GM21390 (cell line): ENCODE data around the gene HARS2.
"Not testable (repeated sequence)": the region's sequence is repeated elsewhere in the genome, so short reads cannot be mapped to it uniquely, and the experiment has no call there.

ENCODE experiments used
- ATAC-seq: cut with Tn5 transposase; IDR thresholded peaks from one replicate; pipeline ENCODE4 v1.9.1; 2021; ENCODE audit not compliant: unreplicated experiment

HARS2 gene

GRCh38 chr5:140696891-140697492 lies 5.7 kb downstream of the HARS2 start:
- ATAC-seq: no peak

- ATAC-seq: peak; percentile 97
Observed at GRCh38 chr5:140700177-140701144, 9.2 kb downstream of the HARS2 start, which contains the start of gene ZMAT2. ZMAT2 (plus strand) TSS chr5:140700447; CDS start chr5:140700461, 14 bp downstream.

DNA sequence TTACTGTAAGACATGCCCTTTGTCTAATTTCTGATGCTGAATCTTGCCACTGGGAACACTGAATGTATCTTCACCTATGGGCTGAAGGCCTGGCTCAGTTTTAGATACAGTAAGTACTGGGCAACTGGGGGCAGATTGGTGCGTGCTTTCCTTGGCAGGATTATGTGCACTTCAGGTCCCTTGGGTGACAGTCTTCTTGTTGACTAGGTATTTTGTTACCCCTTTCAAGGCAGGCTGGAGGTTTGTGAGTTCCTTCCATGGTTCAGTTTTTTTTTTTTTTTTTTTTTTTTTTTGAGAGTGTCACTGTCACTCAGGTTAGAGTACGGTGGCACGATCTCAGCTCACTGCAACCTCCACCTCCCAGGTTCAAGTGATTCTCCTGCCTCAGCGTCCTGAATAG lies 16.6 kb downstream of the HARS2 start:
- no peak for ATAC-seq

DNA sequence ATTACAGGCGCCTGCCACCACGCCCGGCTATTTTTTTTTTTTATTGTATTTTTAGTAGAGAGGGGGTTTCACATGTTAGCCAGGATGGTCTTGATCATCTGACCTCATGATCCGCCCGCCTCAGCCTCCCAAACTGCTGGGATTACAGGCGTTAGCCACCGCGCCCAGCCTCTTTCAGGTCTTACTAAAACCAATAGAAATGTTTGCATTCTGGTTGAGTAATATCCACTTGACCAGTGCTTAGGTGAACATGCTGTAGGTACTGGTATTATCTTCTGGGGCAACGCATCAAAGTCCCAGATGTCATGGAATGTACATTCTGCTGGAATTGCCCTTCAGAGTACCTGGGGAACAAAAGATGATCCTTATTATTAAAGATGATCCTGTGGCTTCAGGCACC lies 17.5 kb downstream of the HARS2 start:
- ATAC-seq: not testable (repeated sequence)

GRCh38 chr5:140710899-140711552 lies 19.8 kb downstream of the HARS2 start:
- ATAC-seq: peak; percentile 83

DNA sequence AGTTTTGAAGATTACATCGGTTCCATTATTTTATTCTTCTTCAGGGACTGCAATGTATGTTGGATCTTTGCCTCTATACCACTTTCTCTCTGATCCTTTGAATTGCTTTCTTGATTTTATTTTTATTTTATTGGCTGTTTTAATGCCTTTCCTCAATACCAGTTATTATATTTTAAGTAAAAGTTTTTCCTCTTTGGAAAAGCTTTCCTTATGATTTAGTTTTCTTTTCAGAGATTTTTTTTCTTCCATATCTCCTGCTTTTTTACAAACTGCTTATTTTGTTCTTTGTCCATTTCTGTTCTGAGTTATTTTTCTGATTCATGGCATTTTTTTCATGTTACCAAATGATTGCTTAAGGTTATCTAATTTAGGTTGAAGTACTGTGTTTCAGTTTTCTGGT lies 20.5 kb downstream of the HARS2 start:
- no peak for ATAC-seq

DNA sequence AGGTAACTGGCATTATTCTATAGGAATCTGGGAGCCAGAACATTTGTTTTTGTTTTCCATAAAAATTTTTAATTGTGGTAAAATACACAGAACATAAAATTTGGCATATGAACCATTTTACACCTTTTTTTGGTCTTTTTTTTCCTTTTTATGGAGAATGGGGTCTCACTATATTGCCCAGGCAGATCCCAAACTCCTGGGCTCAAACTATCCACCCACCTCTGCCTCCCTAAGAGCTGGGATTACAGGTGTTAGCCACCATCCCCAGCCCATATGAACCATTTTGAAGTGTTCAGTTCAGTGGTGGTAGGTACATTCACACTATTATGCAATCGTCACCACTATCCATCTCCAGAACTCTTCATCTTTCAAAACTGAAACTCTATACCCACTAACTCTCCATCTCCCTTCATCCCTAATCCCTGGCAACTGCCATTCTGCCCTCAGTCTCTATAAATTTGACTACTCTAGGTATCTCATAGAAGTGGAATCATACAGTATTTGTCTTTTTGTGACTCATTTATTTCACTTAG lies 22.4 kb downstream of the HARS2 start:
- no peak for ATAC-seq

- not testable (repeated sequence) for ATAC-seq
Observed at GRCh38 chr5:140716238-140716637, 25.0 kb downstream of the HARS2 start.

DNA sequence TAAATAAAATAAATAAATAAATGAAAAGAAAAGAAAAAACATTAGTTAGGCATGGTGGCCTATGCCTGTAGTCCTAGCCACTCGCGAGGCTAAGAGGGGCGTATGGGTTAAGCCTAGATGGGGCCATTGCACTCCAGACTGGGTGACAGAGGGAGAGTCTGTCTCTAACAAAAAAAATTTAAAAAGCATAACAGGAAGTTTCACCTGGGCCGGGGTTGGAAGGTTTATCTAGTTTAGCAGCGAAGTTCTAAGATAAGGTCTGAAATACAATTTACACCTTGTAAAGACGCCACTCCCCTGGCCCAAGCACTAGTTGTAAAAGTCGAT lies 27.0 kb downstream of the HARS2 start:
- ATAC-seq: no peak

DNA sequence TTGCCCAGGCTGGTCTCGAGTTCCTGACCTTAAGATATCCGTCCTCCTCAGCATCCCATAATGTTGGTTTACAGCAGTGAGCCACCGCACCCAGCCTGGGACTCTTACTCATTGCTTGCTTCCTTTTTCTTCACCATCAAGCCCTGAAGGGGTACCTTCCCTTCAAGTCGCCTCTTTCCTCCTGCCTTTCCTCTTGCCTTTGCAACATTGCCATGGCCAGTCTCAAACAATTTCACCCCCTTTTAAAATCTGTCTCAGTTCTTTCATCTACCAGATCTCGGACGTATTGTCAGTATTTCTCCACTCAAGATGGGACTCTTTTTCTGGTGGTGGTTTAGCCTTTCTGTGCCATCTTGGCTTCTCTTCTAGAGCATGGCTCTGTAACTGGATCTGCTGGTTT lies 29.5 kb downstream of the HARS2 start:
- not testable (repeated sequence) for ATAC-seq

GRCh38 chr5:140721395-140721794 lies 30.1 kb downstream of the HARS2 start:
- ATAC-seq: not testable (repeated sequence)

- ATAC-seq: peak; percentile 82
Observed at GRCh38 chr5:140725799-140726471, 34.7 kb downstream of the HARS2 start.

DNA sequence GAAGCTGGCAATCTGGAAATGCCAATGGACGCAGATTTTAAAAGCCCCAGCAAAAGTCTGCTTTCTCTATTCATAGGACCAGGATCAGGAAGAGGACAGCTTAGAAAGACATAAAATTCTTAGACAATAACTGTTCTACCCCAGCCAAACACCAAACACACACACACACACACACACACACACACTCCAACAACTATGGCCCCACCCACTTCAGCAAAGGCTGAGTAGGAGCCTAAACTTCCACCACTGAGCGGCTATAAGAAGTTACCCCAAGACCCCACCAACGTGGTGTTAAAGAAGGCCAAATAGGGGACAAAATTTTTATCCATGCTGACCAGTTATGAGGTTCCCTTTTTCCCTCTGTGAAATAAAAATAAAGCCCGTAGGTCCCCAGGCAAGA lies 41.8 kb downstream of the HARS2 start:
- no peak for ATAC-seq

DNA sequence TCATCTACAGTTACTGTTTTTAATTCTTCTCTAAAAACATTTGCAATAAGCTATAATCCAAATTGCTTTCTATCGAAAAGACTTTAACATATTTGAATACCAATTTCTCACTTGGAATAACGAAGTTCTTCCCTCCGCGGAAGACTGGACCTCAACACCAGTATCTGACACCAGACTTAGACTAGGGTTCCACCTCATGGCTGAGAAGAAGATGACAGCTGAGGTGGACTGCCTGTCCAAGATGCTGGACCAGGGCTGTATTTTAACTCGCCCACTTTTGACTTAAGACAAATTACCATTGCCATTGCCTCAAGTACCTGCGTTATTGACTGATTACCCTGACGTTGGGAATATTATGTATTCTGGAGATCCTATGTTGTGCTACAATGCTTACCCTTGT lies 43.1 kb downstream of the HARS2 start:
- ATAC-seq: no peak

GRCh38 chr5:140737486-140737885 lies 46.2 kb downstream of the HARS2 start:
- ATAC-seq: no peak

DNA sequence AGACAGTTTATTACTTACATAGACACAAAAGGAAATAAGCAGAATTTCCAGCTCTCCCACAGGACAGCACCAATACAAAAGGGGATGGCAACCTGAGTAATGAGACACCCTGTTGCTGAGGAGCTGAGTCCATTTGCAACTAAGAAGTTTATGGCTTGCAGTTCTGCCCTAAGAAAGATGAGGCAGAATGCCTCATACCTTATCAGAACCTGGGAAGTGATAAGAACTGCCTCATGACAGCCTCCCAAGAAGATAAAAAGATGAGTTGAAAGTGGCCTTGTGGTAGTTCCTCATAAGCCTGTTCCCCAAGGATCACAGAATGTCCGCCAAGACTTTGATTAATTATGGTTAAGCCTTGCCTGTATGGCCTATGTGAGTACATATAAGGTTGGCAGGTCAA lies 50.7 kb downstream of the HARS2 start:
- ATAC-seq: no peak
